ENCODE results near the gene CENPW. TPM values are rescaled to one million over a fixed set of nuclear protein-coding genes. Genes with fewer than 3 reads are reported as not detected.

The CENPW gene
- total and polyA plus RNA-seq, 8 donors, result 3.0 to 46.6 (median 7.0) TPM; not detected in 3

- H3K9me3 ChIP-seq, result no peaks in the 10 kb centered on the region
- H3K27me3 ChIP-seq, result no peaks in the 10 kb centered on the region
- H3K36me3 ChIP-seq, result no peaks in the 10 kb centered on the region
- 48 to 65% (median 59%) methylated on average over 3 of the region's 3 CpGs for WGBS, 5 donors
- no peak for DNase-seq
- no peak overlapping the region for H3K27ac ChIP-seq
- no peak for TF ChIP-seq CTCF (IDR thresholded peaks at IDR 0.05)
- no peak for TF ChIP-seq POLR2AphosphoS5 (IDR thresholded peaks at IDR 0.05)
- no peak for TF ChIP-seq POLR2A (IDR thresholded peaks at IDR 0.05)
- TF ChIP-seq EP300 (IDR thresholded peaks at IDR 0.05), result no peak
- no peak overlapping the region for H3K4me3 ChIP-seq
- intact Hi-C loops (cut with DNase I; ENCODE audit: low total_unique reads), result no loop called here
- peaks cover 0 to 2% (median 1%) of the 10 kb centered on the region in 4 donors for H3K4me1 ChIP-seq
Observed at GRCh38 chr6:126335210-126335609, 4.7 kb upstream of the CENPW start.

DNA sequence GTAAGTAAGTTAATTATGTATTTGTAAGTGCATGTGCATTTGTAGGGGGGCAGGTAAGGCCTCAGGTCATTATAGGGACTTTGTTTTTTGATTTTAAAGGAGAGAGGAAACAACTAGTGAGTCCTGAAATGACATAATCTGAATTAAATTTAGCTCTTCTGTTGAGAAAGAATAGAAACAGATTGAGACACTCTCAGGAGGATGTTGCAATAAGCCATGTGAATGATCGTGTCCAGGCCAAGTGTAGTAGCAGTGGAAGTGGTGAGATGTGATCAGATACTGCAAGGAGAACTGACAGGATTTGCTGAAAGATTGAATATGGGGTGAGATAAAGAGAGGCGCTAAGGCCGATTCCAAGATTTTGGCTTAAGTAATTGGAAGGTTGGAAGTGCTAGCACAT lies 2.6 kb upstream of the CENPW start:
- peak in 1 of 2 donors; percentile 16 for DNase-seq
- TF ChIP-seq POLR2AphosphoS5 (IDR thresholded peaks at IDR 0.05), result peak in 1 of 3 donors; percentile 26
- TF ChIP-seq EP300 (IDR thresholded peaks at IDR 0.05), result no peak
- TF ChIP-seq CTCF (IDR thresholded peaks at IDR 0.05), result no peak
- Histone ChIP-seq H3K9me3 (no peaks in the 10 kb centered on the region), H3K4me3 (no peak overlapping the region), H3K36me3 (no peaks in the 10 kb centered on the region), H3K27me3 (no peaks in the 10 kb centered on the region), H3K4me1 (peaks cover 7 to 21% (median 14%) of the 10 kb centered on the region in 4 donors), H3K27ac (peak overlapping the region in 2 of 5 donors; percentile 35 to 40)
- intact Hi-C loops (cut with DNase I; ENCODE audit: low total_unique reads), result no loop called here
- 53 to 83% (median 75%) methylated on average over 3 of the region's 3 CpGs for WGBS, 5 donors

GRCh38 chr6:126341126-126341525 lies 1.2 kb downstream of the CENPW start:
- H3K4me1 ChIP-seq, result peaks cover 7 to 25% (median 14%) of the 10 kb centered on the region in 4 donors
- no peaks in the 10 kb centered on the region for H3K36me3 ChIP-seq
- no peaks in the 10 kb centered on the region for H3K27me3 ChIP-seq
- no peak overlapping the region for H3K27ac ChIP-seq
- no peak for DNase-seq
- 62 to 66% (median 64%) methylated on average over 3 of the region's 3 CpGs for WGBS, 5 donors
- intact Hi-C loops (cut with DNase I; ENCODE audit: low total_unique reads), result no loop called here
- H3K9me3 ChIP-seq, result no peaks in the 10 kb centered on the region
- TF ChIP-seq POLR2AphosphoS5 (IDR thresholded peaks at IDR 0.05) (no peak), EP300 (IDR thresholded peaks at IDR 0.05) (no peak)
- H3K4me3 ChIP-seq, result peak overlapping the region; percentile 52 to 83 (median 68)

DNA sequence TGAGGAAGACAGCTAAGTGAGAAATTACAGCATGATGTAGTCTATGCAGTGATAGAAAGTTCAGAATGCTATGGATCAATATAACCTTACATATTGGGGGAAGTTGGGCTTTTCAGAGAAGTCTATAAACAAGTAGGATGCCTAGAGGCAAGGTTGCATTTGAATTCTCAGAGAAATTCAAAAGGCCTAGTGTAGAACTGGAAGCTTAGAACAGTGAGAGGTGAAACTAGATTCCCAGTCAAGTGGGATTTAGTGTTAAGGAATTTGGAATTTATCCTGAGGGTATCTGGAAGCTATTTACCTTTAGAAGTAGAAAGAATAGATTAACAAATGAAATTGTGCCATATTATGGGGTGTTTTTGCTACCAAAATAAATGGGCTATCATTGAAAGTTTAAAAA lies 4.3 kb downstream of the CENPW start:
- no peaks in the 10 kb centered on the region for H3K36me3 ChIP-seq
- H3K27ac ChIP-seq, result no peak overlapping the region
- no peak for DNase-seq
- TF ChIP-seq EP300 (IDR thresholded peaks at IDR 0.05), result no peak
- TF ChIP-seq POLR2A (IDR thresholded peaks at IDR 0.05), result no peak
- no peak for TF ChIP-seq POLR2AphosphoS5 (IDR thresholded peaks at IDR 0.05)
- intact Hi-C loops (cut with DNase I; ENCODE audit: low total_unique reads), result no loop called here
- H3K9me3 ChIP-seq, result no peaks in the 10 kb centered on the region
- no peak overlapping the region for H3K4me3 ChIP-seq
- no peaks in the 10 kb centered on the region for H3K27me3 ChIP-seq
- peaks cover 7 to 25% (median 14%) of the 10 kb centered on the region in 4 donors for H3K4me1 ChIP-seq

DNA sequence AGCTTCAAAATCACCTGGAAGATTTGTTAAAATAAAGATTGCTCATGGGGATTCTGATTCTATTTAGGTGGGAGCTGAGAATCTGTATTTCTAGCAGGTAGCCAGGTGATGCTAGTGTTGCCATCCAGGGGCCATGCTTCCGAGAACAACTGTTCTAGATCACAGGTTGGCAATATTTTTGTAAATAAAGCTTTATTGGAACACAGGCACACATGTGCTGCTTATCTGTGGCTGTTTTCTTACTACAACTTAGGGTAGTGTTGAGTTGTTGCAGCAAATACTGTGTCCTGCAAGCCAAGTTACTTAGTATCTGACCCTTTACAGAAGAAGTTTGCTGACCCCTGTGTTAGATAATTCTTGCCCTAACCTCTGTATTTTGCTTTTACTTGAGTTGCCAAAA lies 12.0 kb downstream of the CENPW start:
- Histone ChIP-seq H3K27me3 (no peaks in the 10 kb centered on the region), H3K36me3 (peaks cover 0 to 4% (median 0%) of the 10 kb centered on the region in 4 donors), H3K4me3 (no peak overlapping the region), H3K9me3 (peaks cover 0 to 5% (median 1%) of the 10 kb centered on the region in 4 donors), H3K27ac (no peak overlapping the region), H3K4me1 (no peaks in the 10 kb centered on the region)
- intact Hi-C loops (cut with DNase I; ENCODE audit: low total_unique reads), result no loop called here
- WGBS, 5 donors, result 85 to 97% (median 91%) methylated on average over 1 of the region's 1 CpG
- no peak for TF ChIP-seq CTCF (IDR thresholded peaks at IDR 0.05)
- TF ChIP-seq POLR2AphosphoS5 (IDR thresholded peaks at IDR 0.05), result no peak
- no peak for TF ChIP-seq POLR2A (IDR thresholded peaks at IDR 0.05)
- no peak for TF ChIP-seq EP300 (IDR thresholded peaks at IDR 0.05)
- no peak for DNase-seq

All from stomach (tissue), 9 donors.